Tibial nerve (tissue), 4 donors: ENCODE measurements around the gene NRXN3. TPM values are rescaled to one million over a fixed set of nuclear protein-coding genes. Genes with fewer than 3 reads are reported as not detected.

Experiments used
- DNase-seq, 2 donors: peaks; one replicate each; pipeline ENCODE4 v3.0.0-alpha.2; 2019; ENCODE audit warnings: low spot score in 2 of 2
- H3K27ac ChIP-seq, 4 donors: fragments of 200-600 bp; sonication (generic) in 3 of 4; one replicate each; pipeline ENCODE4 v1.5.1; 2017 to 2019; ENCODE audit warnings: mild to moderate bottlenecking in 1 of 4
- H3K27me3 ChIP-seq, 2 donors: fragments of 200-600 bp; sonication (generic) in 1 of 2; one replicate each; pipeline versions ENCODE4 v1.5.1 to v1.6.0; 2017 to 2019
- H3K36me3 ChIP-seq, 3 donors: fragments of 200-600 bp; sonication (generic); one replicate each; pipeline ENCODE4 v1.5.1; 2018 to 2019
- H3K4me1 ChIP-seq, 4 donors: fragments of 200-600 bp; sonication (generic) in 3 of 4; one replicate each; pipeline ENCODE4 v1.5.1; 2017 to 2019
- H3K4me3 ChIP-seq, 4 donors: fragments of 200-600 bp; sonication (generic) in 3 of 4; one replicate each; pipeline ENCODE4 v1.5.1; 2017 to 2019; ENCODE audit warnings: mild to moderate bottlenecking in 1 of 4, moderate library complexity in 1 of 4
- H3K9me3 ChIP-seq, 4 donors: fragments of 200-600 bp; sonication (generic) in 3 of 4; one replicate each; pipeline ENCODE4 v1.5.1; 2017 to 2019
- EP300 ChIP-seq, 2 donors: sonication (generic); formaldehyde crosslinking; IDR thresholded peaks; one replicate each; pipeline ENCODE4 v1.6.1; 2017; ENCODE audit warnings: antibody characterized with exemption in 2 of 2, mild to moderate bottlenecking in 1 of 2
- POLR2A ChIP-seq, 2 donors: fragments of 450-650 bp; IDR thresholded peaks; one replicate each; pipeline ENCODE4 v1.6.1; 2017; ENCODE audit warnings: antibody characterized with exemption in 2 of 2, mild to moderate bottlenecking in 2 of 2, moderate library complexity in 2 of 2
- WGBS, 2 donors: methylation state at CpG; one replicate each; pipeline ENCODE4 v1.1.5; 2018; 5-methylcytosine and 5-hydroxymethylcytosine counted together
- total RNA-seq, 4 donors: library from RNA; depleted of rRNA; stranded (reverse); fragments of >200 nt; gene quantifications; one replicate each; pipeline ENCODE4 v1.1.0, GENCODE V29; 2016
- TF ChIP-seq, protein P1 (sequence below), 5 experiments: fragments of 200-600 bp in 3 of 5; fragments of 450-650 bp in 2 of 5; sonication (generic) in 3 of 5; IDR thresholded peaks; one replicate each; pipeline ENCODE4 v1.5.1; 2016 to 2019; ENCODE audit warnings: antibody characterized with exemption in 5 of 5, mild to moderate bottlenecking in 3 of 5, moderate library complexity in 2 of 5

Gene NRXN3
- total RNA-seq, 4 donors from 2014 or later = 16.7 to 52.2 (median 19.7) TPM

DNA sequence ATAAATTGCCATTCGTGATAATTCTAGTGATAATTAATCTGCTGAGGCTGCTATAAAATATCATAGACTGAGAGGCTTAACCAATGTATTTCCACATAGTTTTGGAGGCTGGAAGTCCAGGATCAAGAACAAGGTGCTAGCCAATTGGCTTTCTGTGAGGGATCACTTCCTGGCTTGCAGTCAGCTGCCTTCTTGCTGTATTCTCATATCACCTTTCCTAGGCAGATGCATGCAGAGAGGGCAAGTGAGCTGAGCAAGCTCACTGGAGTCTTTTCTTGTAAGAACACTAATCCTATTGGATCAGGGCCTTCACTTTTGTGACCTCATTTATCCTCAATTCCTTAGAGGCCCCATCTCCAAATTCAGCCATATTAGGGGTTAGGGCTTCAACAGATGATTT lies 1400.5 kb downstream of the NRXN3 start:
- DNase-seq = no peak
- Histone ChIP-seq H3K27ac (no peak overlapping the region), H3K4me3 (no peak overlapping the region), H3K9me3 (no peaks in the 10 kb centered on the region), H3K4me1 (peaks cover 0 to 4% (median 0%) of the 10 kb centered on the region in 4 donors), H3K36me3 (no peaks in the 10 kb centered on the region), H3K27me3 (no peaks in the 10 kb centered on the region)
- WGBS, 2 donors = 90 to 95% methylated on average over 1 of the region's 1 CpG
- TF ChIP-seq EP300 (IDR thresholded peaks at IDR 0.05) (no peak), POLR2A (IDR thresholded peaks at IDR 0.05) (no peak)
- TF ChIP-seq, protein P1, sequence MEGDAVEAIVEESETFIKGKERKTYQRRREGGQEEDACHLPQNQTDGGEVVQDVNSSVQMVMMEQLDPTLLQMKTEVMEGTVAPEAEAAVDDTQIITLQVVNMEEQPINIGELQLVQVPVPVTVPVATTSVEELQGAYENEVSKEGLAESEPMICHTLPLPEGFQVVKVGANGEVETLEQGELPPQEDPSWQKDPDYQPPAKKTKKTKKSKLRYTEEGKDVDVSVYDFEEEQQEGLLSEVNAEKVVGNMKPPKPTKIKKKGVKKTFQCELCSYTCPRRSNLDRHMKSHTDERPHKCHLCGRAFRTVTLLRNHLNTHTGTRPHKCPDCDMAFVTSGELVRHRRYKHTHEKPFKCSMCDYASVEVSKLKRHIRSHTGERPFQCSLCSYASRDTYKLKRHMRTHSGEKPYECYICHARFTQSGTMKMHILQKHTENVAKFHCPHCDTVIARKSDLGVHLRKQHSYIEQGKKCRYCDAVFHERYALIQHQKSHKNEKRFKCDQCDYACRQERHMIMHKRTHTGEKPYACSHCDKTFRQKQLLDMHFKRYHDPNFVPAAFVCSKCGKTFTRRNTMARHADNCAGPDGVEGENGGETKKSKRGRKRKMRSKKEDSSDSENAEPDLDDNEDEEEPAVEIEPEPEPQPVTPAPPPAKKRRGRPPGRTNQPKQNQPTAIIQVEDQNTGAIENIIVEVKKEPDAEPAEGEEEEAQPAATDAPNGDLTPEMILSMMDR (IDR thresholded peaks at IDR 0.05) = no peak

DNA sequence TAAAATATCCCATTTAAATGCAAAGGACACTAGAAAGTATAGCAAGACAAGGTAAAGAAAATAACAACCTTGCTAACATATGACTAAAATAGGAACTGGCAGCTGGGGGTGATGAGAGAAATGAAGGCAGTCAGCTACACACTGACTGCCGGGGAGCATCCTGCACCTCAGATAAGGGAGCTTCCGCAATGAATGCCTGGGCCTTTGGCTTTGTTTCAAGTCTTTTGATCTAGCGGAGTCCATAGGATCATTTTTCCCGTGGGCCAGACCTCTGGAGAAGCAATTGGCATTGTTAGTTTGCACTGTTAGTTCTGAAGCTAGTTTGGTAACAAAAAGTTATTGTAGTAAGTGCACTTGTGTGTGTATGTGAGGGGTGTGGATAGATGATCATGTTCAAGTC lies 1401.2 kb downstream of the NRXN3 start:
- H3K27ac ChIP-seq = no peak overlapping the region
- no peak for DNase-seq
- peaks cover 0 to 4% (median 0%) of the 10 kb centered on the region in 4 donors for H3K4me1 ChIP-seq
- 47 to 52% methylated on average over 4 of the region's 4 CpGs for WGBS, 2 donors
- no peak overlapping the region for H3K4me3 ChIP-seq
- TF ChIP-seq, protein P1 (IDR thresholded peaks at IDR 0.05) = no peak
- no peak for TF ChIP-seq POLR2A (IDR thresholded peaks at IDR 0.05)
- no peaks in the 10 kb centered on the region for H3K36me3 ChIP-seq
- no peaks in the 10 kb centered on the region for H3K27me3 ChIP-seq
- H3K9me3 ChIP-seq = no peaks in the 10 kb centered on the region

DNA sequence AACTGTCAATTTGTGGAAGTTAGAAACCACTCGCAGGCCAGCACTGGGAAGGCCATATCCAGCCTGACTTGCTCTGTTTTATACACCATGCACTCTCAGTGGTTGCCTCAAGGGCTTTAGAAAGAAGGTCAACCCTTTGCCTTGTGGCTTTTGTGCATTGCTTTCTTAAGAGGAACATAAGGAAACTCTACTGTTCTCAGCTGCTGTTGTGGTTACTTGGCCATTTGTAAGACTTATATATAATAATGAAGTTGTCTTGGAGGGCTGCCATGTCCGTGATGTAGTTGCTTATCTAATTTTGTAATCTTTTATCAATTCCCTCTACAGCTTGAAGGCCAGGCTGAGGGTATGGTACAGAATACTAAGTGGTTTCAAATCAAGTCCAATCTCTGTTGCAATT lies 1403.3 kb downstream of the NRXN3 start:
- Histone ChIP-seq H3K27ac (no peak overlapping the region), H3K36me3 (no peaks in the 10 kb centered on the region), H3K4me1 (no peaks in the 10 kb centered on the region), H3K4me3 (no peak overlapping the region), H3K27me3 (no peaks in the 10 kb centered on the region), H3K9me3 (no peaks in the 10 kb centered on the region)
- TF ChIP-seq, protein P1 (IDR thresholded peaks at IDR 0.05) = no peak
- TF ChIP-seq POLR2A (IDR thresholded peaks at IDR 0.05) (no peak), EP300 (IDR thresholded peaks at IDR 0.05) (no peak)
- 54 to 73% methylated on average over 2 of the region's 2 CpGs for WGBS, 2 donors
- no peak for DNase-seq

DNA sequence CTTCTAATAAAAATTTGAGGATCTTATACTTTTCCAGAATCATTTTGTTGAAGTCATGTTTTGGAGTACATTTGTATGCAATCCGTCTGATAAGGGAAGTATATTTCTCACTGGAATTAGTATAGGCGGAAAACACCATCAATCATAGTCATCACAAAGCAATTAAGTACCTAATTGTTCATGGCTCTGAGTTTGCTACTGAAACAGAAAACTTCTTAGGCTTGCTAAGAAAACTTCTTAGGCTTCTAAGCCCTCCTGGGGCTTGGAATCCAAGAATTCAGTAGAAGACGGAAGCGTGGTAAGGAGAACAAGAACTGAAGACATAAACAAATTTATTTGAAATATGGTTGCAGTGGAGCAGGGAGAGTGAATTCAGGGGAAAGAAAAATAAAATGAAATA lies 1404.9 kb downstream of the NRXN3 start:
- H3K27ac ChIP-seq = no peak overlapping the region
- no peak for DNase-seq
- H3K9me3 ChIP-seq = no peaks in the 10 kb centered on the region
- no peaks in the 10 kb centered on the region for H3K36me3 ChIP-seq
- H3K27me3 ChIP-seq = no peaks in the 10 kb centered on the region
- WGBS, 2 donors = 57 to 63% methylated on average over 4 of the region's 4 CpGs
- TF ChIP-seq POLR2A (IDR thresholded peaks at IDR 0.05) (no peak), EP300 (IDR thresholded peaks at IDR 0.05) (no peak)
- TF ChIP-seq, protein P1 (IDR thresholded peaks at IDR 0.05) = no peak
- no peaks in the 10 kb centered on the region for H3K4me1 ChIP-seq
- H3K4me3 ChIP-seq = no peak overlapping the region

DNA sequence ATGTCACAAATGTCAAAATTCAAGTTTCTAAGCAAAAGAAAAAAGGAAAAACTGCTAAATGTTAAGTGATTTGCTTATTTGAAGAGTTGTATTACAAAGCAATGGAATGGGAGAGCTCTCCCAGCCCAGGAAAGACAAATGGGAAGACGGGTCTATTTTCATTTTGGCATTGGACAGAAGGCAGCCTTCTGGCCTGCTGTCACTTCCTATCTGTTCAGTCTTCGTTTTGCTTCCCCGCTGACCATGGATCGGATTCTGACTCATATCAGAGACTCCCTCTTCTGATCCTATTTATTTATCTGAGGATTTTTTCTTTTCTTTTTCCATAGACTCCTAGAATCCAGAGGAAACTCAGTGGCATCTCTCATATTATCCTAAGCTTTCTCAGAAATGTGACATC lies 1406.3 kb downstream of the NRXN3 start:
- Histone ChIP-seq H3K27ac (no peak overlapping the region), H3K9me3 (no peaks in the 10 kb centered on the region), H3K27me3 (no peaks in the 10 kb centered on the region), H3K4me3 (no peak overlapping the region), H3K36me3 (no peaks in the 10 kb centered on the region), H3K4me1 (peaks cover 0 to 8% (median 0%) of the 10 kb centered on the region in 4 donors)
- TF ChIP-seq, protein P1 (IDR thresholded peaks at IDR 0.05) = no peak
- no peak for TF ChIP-seq EP300 (IDR thresholded peaks at IDR 0.05)
- TF ChIP-seq POLR2A (IDR thresholded peaks at IDR 0.05) = no peak
- no peak for DNase-seq
- 69 to 70% methylated on average over 4 of the region's 4 CpGs for WGBS, 2 donors
